CD4-positive, alpha-beta T cell treated with Interleukin-21 for 1 hour (primary cell): ENCODE data around the gene DGKD.

Experiments
- DNase-seq: peaks from one replicate; pipeline ENCODE4 v3.0.0-alpha.2; 2020

The DGKD gene

DNA sequence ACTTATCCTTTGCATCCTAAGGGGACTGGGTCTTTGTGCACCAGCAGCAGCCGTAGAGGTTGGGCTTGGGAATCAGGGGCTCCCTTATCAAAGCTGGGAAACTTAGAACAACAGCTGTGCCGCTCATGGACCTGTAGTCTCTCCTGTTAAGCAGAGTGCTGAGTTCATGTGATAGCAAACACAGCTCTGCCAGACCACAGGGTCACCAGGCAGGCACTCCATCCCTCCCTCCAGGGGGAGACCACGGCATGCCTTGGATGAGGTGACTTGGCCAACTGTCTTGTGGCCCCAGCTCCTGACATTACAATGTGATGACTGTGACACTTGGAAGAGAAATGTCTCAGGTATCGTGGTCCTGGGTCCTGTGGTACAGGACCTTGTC, 60.0 kb downstream of the DGKD start:
- no peak for DNase-seq

DNA sequence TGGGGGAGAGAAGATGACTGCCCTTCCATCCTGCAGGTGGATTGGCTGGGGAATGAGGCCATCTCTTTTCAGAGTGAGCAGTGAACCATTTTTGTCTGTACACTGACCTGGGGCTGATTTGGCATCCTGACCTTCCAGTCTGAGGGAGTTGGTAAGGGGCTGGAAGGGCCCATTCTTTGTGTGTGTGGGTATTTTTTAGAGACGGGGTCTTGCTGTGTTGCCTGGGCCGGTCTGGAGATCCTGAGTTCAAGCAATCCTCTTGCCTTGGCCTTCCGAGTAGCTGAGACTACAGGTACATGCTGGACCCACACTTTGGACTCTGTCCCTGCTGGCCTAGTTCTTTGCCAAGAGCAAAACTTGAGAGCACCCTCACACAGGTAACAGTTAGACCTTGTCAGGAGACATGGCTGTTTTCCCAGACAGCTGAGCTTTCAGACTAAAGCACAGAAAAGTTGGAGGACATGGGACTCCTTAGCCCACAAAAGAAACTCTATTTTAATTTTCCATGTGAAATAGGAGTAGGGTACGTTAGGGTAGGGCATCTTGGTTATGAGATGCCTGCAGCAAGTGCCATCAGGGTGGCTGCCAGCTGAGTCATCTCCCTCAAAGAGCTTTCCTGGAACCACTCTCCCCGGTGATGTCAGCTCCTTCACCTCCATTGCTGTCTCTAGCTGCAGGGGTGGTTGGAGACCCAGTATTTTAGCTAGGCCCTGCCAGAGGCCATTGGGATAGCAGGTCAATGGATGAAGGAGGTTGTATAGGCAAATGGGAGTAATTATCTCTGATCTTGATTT, 60.7 kb downstream of the DGKD start:
- DNase-seq = no peak

DNA sequence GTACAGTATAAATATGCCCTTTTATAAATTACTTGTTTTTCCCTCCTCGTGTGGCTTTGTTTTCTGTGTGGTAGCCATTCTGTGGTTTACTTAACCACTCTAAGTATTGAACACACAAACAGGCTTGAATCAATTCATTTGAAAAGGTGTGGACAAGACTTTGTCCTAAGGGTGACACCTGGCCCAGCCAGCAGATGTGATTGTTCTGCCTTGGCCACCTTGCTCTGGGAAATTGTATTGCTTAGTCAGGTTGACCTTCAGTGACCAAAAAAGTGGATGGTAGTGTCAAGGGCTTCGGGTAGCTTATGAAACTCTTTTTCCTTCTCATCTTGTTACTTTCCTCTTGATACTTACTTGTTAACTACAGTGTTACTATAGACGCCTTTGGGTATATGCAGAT, 61.9 kb downstream of the DGKD start:
- DNase-seq = no peak

DNA sequence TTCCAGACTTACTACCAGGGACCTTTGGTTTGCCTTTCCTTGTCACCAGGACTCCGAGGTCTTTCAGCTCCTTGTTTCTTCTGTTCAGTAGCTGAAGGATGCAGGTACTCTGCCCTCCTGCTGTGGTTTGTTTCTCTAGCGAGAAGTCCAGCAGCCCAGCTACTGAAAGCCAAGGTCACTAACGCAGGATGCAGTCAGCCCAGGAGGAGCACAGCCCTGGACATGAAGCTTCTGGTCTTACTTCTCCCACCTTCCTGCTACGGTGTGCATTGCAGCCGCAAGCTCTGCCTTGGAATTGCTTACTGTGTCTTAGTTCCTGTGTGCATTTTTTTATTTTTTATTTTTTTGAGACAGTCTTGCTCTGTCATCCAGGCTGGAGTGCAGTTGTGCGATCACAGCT, 62.4 kb downstream of the DGKD start:
- no peak for DNase-seq

DNA sequence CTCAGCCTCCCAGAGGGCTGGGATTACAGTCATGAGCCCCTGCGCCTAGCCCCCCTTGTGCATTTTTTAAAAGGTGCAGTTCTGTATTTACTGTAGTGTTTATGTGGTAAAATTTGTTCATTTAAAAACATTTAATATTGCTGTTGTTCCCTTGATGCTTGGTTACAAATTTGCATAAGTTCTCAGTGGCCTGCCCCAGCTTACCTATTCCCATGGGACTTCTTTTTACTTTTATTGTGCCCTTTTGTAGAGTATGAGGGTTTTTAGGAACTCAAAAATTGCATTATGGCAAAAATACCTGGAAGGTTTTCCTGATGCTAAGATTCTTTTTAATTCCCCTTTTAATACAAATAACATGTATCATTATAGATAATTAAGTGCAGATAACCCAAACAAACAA, 63.0 kb downstream of the DGKD start:
- DNase-seq = no peak

DNA sequence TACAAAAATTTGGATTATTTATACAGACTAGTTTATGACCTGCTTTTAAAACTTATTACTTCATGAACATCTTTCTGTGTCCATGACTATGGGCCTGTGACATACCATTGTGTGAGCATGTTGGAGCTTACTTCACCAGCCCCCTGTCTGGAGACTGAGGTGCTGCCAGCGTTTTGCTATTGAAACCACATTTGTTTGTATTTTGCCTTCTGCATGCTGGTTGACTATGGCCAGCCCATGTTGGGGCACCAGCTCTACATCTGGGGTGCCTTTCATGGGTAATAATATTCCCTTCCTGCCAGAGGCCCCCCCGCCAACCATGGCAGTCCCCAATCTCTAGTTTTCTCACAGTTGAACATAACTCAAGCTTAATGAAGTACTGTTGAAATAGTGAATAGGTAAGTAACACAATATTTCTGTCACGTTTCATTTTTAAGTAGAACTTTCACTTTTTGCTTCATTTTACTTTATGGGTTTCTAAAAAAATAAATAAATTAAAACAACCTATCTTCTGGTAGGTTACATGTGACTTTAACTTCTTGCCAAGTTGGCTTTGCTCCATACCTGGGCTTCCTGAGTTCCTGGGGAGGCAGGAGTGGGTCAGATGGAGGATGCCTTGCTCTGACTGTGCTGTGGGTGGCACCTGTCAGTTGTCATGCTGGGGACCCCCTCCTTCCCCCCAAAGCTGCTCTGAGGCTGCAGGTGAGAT, 63.9 kb downstream of the DGKD start:
- DNase-seq = no peak

DNA sequence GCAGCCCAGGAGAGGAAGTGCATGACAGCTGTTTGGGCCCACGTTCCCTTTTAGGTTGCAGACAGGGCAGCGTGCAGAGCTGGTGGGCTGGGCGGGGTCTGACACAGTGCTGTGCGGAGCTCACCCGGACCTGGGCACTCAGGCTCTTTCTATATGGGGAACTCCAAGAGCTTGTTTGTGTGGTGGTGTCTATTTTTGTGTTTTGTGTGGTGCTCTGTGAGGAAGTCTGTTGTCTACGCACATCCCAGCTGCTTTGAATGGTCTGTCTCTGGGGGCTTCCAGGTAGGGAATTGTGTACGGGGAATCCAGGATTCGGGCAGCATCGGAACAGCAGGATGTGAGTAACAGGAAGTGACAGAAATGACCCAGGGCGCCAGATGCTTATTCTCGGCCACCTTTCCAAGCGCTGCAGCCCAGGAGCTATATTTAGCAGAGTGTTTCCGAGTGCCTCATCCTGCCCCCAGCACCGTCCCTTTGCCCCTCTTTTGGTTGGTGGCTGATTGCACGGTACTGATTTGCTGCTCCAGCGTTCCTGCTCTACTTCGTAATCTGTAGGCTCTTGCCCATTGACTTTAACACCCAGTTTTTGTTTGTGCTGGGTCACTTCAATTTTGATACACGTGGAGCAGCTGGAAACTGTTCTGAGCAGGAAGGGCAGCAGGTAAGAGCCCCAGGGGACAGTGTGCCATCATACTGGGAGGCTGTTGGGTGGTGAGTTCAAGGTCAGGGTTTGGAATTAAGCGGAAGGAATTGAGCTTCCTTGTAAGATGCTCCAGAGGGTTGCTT, 64.7 kb downstream of the DGKD start:
- DNase-seq = peak; percentile 64

DNA sequence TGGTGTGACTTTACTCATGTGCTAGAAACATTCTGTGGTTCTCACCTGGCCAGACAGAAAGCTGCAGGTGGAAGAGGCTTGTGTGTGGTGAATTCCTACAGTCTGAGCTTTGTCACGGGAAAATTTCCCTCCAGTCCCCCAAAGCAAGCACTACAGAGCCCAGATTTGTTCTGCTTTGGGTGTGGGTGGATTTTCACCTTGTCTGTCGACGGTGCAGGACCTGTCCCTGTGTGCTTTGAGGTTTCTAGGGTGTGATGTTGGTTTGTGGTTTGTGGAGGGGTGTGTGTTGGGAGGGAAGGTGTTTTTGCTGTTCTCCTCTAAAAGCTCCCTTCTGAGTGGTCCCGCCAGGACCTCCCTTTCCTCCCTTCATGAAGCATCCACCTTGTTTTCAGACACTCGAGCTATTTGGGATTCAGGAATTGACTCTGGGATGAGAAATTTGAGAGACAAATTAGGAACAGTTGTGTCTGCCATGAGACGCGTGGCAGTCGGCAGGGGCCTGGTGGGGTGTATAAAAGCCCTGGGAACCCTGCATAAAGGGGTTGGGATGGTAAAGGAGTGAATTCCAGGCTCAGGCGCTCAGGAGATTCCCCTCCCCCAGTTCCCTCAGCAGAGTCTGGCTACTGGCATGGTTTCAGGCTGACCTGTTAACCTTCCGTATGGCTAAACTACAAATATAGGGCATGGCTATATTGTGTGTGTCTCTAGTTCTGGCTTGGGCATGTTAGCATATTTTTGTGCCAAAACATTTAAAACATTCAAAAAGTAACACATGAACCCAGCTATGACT, 65.5 kb downstream of the DGKD start:
- peak; percentile 68 for DNase-seq

DNA sequence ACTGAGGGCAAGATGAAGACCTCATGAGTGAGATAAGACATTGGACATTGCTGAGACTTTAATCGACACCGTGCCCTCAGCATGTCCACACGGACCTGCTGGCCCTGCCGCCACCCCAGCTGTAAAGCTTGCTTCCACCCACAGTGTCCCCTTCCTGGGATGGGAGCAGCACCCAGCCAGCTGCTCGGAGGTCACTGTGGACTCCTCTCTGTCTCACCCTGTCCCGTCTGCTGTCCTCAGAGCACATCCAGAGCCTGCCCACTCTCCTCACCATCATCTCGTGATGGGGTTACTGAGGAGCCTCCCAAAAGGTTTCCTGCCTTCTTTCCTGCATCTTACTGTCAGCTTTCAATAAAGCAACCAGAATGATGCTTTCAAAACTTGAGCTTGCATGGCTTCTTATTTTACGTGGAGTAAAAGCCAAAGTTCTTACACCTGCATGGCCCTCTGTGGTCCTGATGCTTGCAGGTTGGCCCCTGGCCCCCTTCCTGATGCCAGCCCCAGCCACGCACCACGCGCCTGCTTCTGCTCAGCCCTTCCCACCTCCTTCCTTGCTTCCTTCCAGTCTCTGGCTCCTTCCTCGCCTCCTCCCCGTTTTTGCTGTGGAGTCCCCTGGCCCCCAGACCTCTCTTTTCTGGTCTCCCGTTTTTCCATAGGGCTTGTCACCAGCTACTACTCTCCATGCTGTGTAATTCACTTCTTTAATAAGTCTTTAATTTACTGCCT, 67.0 kb downstream of the DGKD start:
- no peak for DNase-seq

DNA sequence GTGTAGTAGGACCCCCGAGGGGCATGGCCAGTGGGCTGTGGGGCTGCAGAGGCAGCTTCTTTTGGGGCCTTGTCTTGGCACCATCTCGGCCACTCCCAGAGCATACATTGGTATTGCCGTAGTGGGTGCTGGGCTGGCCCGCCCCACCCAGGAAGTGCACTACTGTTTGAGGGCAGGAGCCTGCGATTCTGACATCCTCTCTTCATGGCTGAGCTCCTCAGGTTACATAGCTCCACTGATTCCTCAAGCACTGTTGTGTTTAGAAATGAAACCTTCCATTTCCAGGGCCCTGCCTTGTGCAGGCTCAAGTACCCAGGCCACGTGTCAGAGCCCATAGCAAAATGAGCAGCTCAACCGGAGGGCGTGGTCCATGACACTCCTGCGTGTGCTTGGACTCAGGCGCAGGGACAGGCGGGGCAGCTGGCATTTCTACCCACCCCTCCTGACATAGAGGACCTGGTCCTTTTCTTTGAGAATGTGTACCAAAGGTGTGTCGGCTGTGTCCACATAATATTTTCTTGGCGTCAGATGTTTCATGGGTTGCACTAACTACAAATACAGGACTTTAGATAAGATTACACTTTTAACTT, 67.9 kb downstream of the DGKD start:
- DNase-seq = peak; percentile 73

DNA sequence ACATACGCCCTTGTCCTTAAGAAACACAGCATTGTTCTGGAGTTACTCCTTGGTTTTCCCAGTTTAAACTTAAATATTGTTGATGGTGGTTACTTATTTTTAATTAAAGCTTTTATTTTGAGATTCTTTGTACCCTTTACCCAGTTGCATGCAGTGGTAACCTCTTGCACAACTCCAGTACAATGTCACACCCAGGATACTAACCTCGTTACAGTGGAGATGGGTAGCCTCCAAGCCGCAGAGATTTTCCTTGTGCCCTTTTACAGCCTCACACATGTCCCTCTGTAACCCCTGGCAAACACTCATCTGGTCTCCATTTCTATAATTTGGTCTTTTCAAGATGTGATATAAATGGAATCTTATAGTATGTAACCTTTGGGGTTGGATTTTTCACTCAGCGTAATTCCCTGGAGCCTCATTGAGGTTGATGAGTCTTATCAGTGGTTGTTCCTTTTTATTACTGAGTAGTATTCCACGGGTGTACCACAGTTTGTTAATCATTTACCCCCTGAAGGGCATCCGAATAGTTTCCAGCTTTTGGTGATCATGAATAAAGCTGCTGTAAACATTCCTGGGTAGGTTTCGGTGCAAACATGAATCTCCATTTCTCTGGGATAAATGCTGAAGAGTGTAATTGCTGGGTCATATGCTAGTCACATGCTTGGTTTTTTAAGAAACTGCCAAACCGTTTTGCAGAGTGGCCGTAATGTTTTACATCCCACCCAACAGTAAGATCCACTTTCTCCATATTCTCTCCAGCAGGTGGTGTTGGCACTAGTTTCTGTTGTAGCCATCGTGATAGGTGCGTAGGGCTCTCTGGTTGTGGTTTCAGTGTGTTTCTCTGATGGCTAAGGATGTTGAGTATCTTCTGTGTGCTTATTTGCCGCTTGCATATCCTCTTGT, 68.6 kb downstream of the DGKD start:
- no peak for DNase-seq

DNA sequence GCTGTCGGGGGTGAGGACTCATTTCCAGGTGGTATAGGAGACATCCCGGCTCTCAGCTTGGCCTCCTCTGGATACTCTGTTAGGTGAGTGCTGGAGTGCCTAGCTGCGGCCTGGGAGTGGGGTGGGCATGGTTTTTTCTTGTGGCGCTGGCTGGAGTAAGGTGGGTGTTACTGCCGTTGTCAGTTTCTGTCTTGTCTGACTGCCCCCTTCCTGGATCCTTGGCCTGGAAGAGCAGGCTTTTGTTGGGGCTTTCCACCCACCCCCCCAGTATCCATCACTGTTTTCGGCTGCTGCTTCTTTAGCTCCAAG, 69.2 kb downstream of the DGKD start:
- DNase-seq = no peak

DNA sequence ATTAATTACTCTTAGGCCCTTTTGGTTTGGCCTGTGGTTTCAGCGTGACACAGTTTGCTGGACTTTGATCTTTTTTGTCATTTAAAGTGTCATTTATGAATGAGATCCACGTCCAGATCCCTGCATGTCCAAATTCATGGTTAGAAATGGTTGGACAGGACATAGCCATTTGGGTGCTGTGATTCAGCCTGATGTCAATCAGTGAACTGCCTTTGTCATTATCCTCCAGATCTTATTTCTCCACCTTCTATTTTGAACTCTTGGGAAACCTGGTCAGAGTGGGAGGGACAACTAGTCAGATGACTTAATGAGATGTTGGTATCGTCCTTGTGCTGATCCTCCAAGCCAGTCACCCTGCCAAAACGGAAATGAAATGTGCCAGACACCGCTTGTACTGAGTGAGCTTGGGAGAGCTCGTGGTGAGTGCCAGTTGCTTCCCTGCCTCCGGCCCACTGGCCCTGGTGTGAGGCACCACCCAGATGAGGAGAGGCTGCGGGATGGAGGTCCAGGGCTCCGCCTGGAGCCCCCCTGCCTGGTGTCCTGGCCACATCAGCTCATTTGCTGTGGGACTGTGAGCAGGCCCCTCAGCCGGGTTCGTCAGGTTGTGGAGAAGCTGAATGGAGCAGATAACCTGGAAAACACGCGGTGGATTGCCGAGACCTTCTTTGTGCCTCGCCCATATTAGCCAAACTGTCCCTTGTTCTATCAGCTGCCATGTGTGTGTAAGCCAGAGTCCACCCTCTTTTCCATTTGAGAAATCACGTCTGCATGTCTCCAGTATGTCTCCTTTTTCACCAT, 70.1 kb downstream of the DGKD start:
- DNase-seq = no peak

DNA sequence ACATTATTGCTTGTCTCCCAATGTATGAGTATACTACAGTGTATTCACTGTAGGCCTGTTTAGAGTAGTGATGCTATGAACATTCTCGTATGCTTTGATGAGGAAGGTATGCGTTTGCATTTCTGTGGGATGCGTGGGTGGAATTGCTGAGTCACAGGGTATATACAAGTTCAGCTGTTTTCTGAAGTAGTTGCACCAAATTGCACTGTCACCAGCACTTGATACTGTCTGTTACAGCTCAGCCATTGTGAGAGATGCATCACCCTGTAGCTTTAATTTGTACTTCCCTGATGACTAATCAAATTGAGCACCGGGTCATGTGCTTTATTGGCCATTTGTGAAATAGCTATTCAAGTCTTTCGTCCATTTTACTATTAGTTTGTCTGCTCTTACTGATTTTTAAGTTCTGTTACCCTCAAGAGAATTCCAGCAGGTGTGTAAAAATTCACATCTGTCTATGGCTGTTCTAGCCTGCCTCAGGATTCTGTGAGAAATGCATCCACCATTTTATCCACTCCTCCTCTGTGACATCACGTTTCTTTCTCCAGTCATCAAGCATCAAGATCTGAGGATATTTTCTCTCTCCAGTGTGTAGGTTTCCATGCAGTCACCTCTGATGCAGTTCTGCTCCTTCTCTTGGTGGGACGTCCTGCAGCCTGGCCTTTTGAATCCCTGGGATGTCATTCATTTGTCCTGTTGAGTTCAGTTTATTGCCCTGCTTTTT, 72.5 kb downstream of the DGKD start:
- DNase-seq = no peak

DNA sequence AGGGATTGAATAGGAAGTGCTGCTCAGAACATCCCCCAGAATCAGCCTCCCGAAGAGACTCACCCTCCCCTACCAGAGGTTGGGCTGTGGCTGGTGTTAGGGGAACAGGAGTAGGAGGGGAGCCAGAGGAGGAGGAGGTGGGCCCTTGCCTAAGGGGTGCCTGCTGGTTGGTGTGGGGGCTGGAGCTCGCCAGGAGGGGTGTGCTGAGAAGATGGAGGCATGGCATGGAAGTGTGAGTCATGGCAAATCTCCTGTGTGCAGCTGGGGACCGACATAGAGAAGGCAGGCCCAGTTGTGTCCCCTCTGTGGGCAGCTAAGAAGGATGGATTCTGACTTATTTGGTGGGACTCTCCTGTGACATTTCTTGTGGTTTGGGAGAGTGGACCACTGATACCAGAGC, 73.7 kb downstream of the DGKD start:
- no peak for DNase-seq

DNA sequence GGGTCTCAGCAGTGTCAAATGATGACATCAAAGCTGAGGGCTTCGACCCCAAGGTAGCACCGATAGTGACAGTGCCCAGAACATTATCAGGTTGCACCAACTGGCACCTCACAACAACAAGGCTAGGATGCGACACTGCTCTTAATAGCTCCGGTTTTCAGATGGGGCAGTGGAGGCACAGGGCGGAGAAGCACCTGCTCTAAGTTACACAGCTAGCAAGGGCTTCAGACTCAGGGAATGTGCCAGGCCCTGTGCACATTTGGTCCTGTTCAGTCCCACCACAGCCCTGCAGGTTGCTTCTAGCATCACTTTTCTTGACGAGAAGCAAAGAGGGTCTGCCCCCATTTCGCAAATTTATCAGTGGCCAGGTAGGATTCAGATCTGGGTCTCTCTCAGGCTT, 74.1 kb downstream of the DGKD start:
- no peak for DNase-seq

DNA sequence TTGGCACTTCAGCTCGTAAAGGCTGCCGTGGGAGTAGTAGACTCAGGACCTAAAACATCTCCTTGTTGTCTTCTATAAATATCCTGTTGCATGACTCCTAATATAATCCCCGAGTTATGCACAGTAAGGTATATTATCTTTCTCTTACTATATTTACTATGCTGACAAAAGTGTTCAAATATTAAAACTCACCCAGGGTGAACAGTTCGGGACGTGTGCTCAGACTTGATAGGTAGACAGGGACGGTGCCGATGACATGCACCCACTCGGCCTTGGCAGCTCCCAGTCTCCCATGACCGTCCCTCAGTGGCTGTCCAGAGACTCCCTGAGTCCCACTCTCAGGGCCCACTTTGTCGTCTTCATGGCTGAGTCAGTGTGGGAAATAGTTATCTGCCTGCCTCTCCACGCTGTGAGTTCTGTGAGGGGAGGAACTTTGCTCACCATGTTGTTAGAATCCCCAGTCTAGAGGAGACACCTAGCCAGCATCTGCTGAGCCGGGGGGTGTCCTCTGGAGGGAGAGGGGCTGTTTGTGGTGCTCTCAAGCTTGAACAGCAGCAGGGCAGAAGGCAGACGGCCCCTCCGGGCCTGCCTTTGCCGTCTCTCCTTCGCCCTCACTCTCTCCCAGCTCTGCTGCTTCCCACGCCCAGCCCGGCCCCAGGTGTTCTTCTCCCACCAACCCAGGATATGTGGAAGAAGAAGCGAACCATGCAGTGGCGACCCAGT, 75.0 kb downstream of the DGKD start:
- no peak for DNase-seq

DNA sequence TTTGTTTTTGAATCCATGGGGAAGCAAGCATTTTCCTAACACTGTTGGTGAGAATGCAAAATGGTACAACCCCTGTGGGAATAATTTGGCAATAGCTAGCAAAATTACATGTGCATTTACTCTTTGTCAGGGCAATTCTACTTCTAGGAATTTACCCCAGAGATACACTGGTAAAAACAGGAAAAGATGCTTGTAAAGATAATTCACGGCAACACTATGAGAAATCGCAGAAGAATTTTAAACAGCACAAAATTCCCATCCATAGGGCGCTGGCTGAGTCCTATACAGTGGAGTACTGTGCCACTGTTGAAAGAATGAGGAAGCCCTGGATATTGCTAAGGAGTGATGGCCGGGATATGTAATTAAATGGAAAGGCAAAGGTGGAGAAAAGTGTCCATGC, 75.8 kb downstream of the DGKD start:
- no peak for DNase-seq

DNA sequence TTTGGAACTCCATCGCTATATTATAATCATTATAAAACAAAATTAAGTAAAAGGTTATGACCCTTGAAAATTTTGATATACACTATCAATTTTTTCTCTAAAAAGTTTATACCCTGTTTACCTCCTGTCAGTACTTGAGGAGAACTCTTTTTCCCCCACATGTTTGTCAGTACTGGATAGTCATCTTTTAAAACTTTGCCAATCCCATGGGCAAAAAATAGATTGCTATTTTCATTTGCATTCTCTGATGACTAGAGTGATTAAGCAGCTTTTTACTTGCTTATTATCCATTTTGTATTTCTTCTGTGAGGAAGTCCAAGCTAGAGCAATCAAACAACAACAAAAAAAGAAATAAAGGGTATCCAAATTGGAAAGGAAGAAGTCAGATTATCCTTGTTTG, 76.4 kb downstream of the DGKD start:
- DNase-seq = no peak
